Ovary (tissue), 3 donors: ENCODE results near the gene GABBR1.

ENCODE experiments used
- EP300 ChIP-seq: sonication (generic); formaldehyde crosslinking; IDR thresholded peaks from one replicate; pipeline ENCODE4 v1.6.1; 2017; ENCODE audit warnings: antibody characterized with exemption
- POLR2A ChIP-seq: fragments of 450-650 bp; IDR thresholded peaks from one replicate; pipeline ENCODE4 v1.6.1; 2017; ENCODE audit warnings: antibody characterized with exemption, mild to moderate bottlenecking, moderate library complexity
- TF ChIP-seq, protein P1 (sequence below), 3 donors: fragments of 450-650 bp in 2 of 3; fragments of 200-600 bp in 1 of 3; IDR thresholded peaks; one replicate each; pipeline versions ENCODE4 v1.5.1 to v1.8.0; 2016 to 2022; ENCODE audit warnings: antibody characterized with exemption in 3 of 3, mild to moderate bottlenecking in 1 of 3
- donor health status: DM: no; HTN: no; CAD: no.

GRCh38 chr6:29666826-29667130 lies 33.8 kb upstream of the GABBR1 start:
- TF ChIP-seq, protein P1, sequence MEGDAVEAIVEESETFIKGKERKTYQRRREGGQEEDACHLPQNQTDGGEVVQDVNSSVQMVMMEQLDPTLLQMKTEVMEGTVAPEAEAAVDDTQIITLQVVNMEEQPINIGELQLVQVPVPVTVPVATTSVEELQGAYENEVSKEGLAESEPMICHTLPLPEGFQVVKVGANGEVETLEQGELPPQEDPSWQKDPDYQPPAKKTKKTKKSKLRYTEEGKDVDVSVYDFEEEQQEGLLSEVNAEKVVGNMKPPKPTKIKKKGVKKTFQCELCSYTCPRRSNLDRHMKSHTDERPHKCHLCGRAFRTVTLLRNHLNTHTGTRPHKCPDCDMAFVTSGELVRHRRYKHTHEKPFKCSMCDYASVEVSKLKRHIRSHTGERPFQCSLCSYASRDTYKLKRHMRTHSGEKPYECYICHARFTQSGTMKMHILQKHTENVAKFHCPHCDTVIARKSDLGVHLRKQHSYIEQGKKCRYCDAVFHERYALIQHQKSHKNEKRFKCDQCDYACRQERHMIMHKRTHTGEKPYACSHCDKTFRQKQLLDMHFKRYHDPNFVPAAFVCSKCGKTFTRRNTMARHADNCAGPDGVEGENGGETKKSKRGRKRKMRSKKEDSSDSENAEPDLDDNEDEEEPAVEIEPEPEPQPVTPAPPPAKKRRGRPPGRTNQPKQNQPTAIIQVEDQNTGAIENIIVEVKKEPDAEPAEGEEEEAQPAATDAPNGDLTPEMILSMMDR (IDR thresholded peaks at IDR 0.05): no peak
- no peak for TF ChIP-seq POLR2A
- no peak for TF ChIP-seq EP300
